GM19035 (cell line): ENCODE data around the gene INPP5A.

Experiments
- ATAC-seq: cut with Tn5 transposase; IDR thresholded peaks from one replicate; pipeline ENCODE4 v1.9.1; 2021; ENCODE audit not compliant: unreplicated experiment

The INPP5A gene

GRCh38 chr10:132626761-132627665, 89.4 kb downstream of the INPP5A start:
- ATAC-seq: no peak

- no peak for ATAC-seq
Measured at GRCh38 chr10:132627666-132628531, 90.3 kb downstream of the INPP5A start.

- no peak for ATAC-seq
Measured at GRCh38 chr10:132628966-132629900, 91.6 kb downstream of the INPP5A start.

GRCh38 chr10:132630156-132630555, 92.6 kb downstream of the INPP5A start:
- ATAC-seq: no peak

- no peak for ATAC-seq
Measured at GRCh38 chr10:132630666-132631337, 93.2 kb downstream of the INPP5A start.

GRCh38 chr10:132631338-132631735, 93.8 kb downstream of the INPP5A start:
- ATAC-seq: no peak

GRCh38 chr10:132632091-132632561, 94.5 kb downstream of the INPP5A start:
- no peak for ATAC-seq

- ATAC-seq: no peak
Measured at GRCh38 chr10:132632851-132633684, 95.5 kb downstream of the INPP5A start.

GRCh38 chr10:132634241-132634946, 96.8 kb downstream of the INPP5A start:
- ATAC-seq: no peak

GRCh38 chr10:132634947-132635271, 97.3 kb downstream of the INPP5A start:
- ATAC-seq: no peak

GRCh38 chr10:132636358-132636757, 98.8 kb downstream of the INPP5A start:
- no peak for ATAC-seq

GRCh38 chr10:132637477-132638129, 100.0 kb downstream of the INPP5A start:
- ATAC-seq: peak; percentile 59

- no peak for ATAC-seq
Measured at GRCh38 chr10:132638130-132638515, 100.5 kb downstream of the INPP5A start.

- no peak for ATAC-seq
Measured at GRCh38 chr10:132639470-132639869, 101.9 kb downstream of the INPP5A start.

- no peak for ATAC-seq
Measured at GRCh38 chr10:132640326-132641125, 102.9 kb downstream of the INPP5A start.

- ATAC-seq: no peak
Measured at GRCh38 chr10:132641401-132641800, 103.8 kb downstream of the INPP5A start.

GRCh38 chr10:132641966-132642731, 104.6 kb downstream of the INPP5A start:
- ATAC-seq: no peak
